ENCODE results near the gene MTHFR.
A peak's percentile ranks its signal among the peaks of the same experiment; 100 is the strongest.

MTHFR gene

GRCh38 chr1:11799896-11800295 is 5.9 kb downstream of the MTHFR start (continued):
- TF ChIP-seq ZNF704 (tag by site-specific recombination; IDR thresholded peaks at IDR 0.05) = no peak

- CTCF ChIA-PET = no interaction called here
- no peaks in the 10 kb centered on the region for H3K4me1 ChIP-seq (ENCODE audit: control insufficient read depth, insufficient read depth, low read length)
- POLR2A ChIA-PET = no interaction called here
Observed at GRCh38 chr1:11799099-11799498, 6.7 kb downstream of the MTHFR start.

DNA sequence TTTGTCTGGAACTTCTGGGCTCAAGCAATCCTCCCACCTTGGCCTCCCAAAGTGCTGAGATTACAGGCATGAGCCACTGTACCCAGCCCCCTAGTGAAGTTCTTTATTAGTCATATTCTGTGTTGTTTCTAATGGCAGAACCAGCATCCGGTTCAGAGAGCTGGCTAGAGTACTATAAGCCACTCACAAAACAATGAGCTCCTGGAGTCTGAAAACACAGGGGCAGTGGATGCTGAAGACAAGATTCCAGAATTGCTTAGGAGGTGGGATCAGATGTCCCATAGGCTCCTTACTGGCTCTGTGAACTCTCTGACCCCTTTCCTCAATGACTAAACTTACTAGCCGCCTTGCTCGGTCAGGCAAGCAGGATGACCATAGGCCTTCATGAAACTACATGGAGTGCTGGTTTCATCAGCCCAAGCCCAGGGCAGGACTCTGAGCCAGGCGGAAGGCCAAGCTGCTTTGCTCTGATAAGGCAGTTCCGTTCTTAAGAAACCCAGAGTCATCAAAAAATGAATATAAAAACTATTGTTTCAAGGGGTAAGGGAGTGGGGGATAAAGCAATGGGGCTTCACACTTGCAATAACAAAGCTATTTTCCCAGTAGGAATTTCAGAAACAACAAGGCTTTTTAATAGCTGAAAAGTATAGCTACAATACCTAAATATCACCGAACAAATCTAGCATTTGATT is 8.1 kb downstream of the MTHFR start:
- POLR2A ChIA-PET = interaction anchor here (1.5 kb wide), 1 partner anchor 9 kb away, joined by 3 read pairs; no protein-coding TSS in a partner anchor
- H3K9me3 ChIP-seq (ENCODE audit: control insufficient read depth, insufficient read depth, low read depth, low read length) = no peaks in the 10 kb centered on the region
- CTCF ChIA-PET = interaction anchor here (0.9 to 2.3 kb wide), 2 partner anchors 9 to 12 kb away, joined by 3 to 10 read pairs; no protein-coding TSS in a partner anchor
- H3K36me3 ChIP-seq (ENCODE audit: control insufficient read depth in 2 of 2, insufficient read depth in 1 of 2, low read length in 2 of 2) = peaks cover 0 to 81% of the 10 kb centered on the region in 2 experiments; a peak in 1 of 3 replicates
- TF ChIP-seq ZBTB1 (tag by site-specific recombination; IDR thresholded peaks at IDR 0.05) (no peak), ZNF121 (tag by site-specific recombination; IDR thresholded peaks at IDR 0.05) (0 out of 2 replicates have a peak, but pooled peaks have one; percentile 50)
- no peak overlapping the region for H3K27ac ChIP-seq (ENCODE audit: extremely low read depth, low read depth, low read length)
- no peak overlapping the region for H3K4me3 ChIP-seq (ENCODE audit: low read depth, low read length)
- H3K4me1 ChIP-seq (ENCODE audit: control insufficient read depth, insufficient read depth, low read length) = no peaks in the 10 kb centered on the region

More at GRCh38 chr1:11799099-11799498, 6.7 kb downstream of the MTHFR start:
- H3K9me3 ChIP-seq (ENCODE audit: control insufficient read depth, insufficient read depth, low read depth, low read length) = no peaks in the 10 kb centered on the region
- TF ChIP-seq ZBTB48 (tag by site-specific recombination; IDR thresholded peaks at IDR 0.05) (no peak), ZBTB7A (tag by site-specific recombination; IDR thresholded peaks at IDR 0.05; ENCODE audit: low read depth) (no peak), KLF17 (tag by site-specific recombination; IDR thresholded peaks at IDR 0.05) (no peak), ZNF423 (tag by site-specific recombination; IDR thresholded peaks at IDR 0.05) (no peak), ZNF501 (tag by site-specific recombination; IDR thresholded peaks at IDR 0.05) (no peak), ZNF350 (tag by site-specific recombination; IDR thresholded peaks at IDR 0.05) (no peak), MZF1 (tag by site-specific recombination; IDR thresholded peaks at IDR 0.05; ENCODE audit: borderline replicate concordance) (no peak), ZNF518A (tag by site-specific recombination; conservative IDR thresholded peaks at IDR 0.05; ENCODE audit: low read depth) (no peak), ZNF768 (tag by site-specific recombination; IDR thresholded peaks at IDR 0.05) (no peak)
- no peak overlapping the region for H3K27ac ChIP-seq (ENCODE audit: extremely low read depth, low read depth, low read length)
- H3K4me3 ChIP-seq (ENCODE audit: low read depth, low read length) = no peak overlapping the region
- peaks cover 0 to 73% of the 10 kb centered on the region in 2 experiments; a peak in 1 of 3 replicates for H3K36me3 ChIP-seq (ENCODE audit: control insufficient read depth in 2 of 2, insufficient read depth in 1 of 2, low read length in 2 of 2)

Data from HEK293 (cell line).